ENCODE results near the gene DTNA. TPM values are rescaled to one million over a fixed set of nuclear protein-coding genes. Genes with fewer than 3 reads are reported as not detected.

DTNA gene
- total RNA-seq, 1 donor from 2014 or later, result 94.5 TPM

DNA sequence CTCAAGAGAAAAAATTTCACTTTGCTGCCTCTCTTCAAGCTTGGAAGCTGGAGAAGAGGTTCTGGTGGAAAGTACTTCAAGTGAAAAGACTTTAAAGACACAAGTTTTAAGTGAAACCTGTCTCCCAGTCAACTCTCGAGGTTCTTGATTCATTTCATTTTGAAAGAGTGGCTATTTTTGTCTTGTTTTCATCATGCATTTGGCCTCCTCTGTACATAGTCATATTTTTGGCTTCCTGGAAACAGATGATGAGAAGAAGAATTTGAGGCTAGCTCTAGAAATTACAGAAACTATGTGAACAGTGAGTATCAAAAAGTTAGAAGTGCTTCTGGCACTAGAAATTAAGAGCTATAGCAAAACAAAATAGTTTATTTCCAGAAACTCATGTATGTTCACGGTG, 124.8 kb downstream of the DTNA start:
- Histone ChIP-seq H3K36me3 (ENCODE audit: control insufficient read depth in 3 of 3, insufficient read depth in 3 of 3, low read length in 3 of 3) (peaks cover 0 to 7% (median 2%) of the 10 kb centered on the region in 3 donors), H3K27ac (ENCODE audit: low read depth, low read length) (peak overlapping the region; percentile 68), H3K27me3 (ENCODE audit: control insufficient read depth in 3 of 3, insufficient read depth in 3 of 3, low read length in 3 of 3) (no peaks in the 10 kb centered on the region), H3K9ac (ENCODE audit: low read depth in 1 of 3, low read length in 3 of 3) (no peak overlapping the region), H3K4me3 (ENCODE audit: low read length in 3 of 3) (peak overlapping the region in 2 of 3 donors; percentile 10 to 30), H3K9me3 (ENCODE audit: control insufficient read depth in 3 of 3, low read length in 3 of 3) (no peaks in the 10 kb centered on the region), H3K4me1 (ENCODE audit: control insufficient read depth in 3 of 3, insufficient read depth in 3 of 3, low read length in 3 of 3) (peaks cover 14 to 18% (median 15%) of the 10 kb centered on the region in 3 donors)

DNA sequence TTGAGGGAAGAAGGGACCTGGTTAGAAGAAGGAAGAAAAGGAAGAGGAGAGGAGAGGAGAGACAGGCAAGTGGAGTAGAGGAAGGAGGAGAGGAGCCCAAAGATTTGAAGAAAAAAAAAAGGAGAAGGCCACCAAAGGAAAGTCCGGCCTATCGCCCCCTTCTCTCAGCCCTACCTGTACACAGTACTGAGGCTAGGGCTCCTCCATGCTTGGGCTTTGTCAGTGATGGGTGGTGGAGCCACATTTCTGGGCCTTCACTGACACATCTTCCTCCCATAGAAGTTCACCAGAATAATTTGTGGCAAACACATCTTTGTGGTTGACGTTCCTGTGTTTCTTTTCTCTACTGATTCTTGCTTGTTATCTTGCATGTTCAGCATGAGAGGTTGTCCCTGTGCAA, 125.4 kb downstream of the DTNA start:
- Histone ChIP-seq H3K9ac (ENCODE audit: low read depth in 1 of 3, low read length in 3 of 3) (no peak overlapping the region), H3K27me3 (ENCODE audit: control insufficient read depth in 3 of 3, insufficient read depth in 3 of 3, low read length in 3 of 3) (no peaks in the 10 kb centered on the region), H3K4me1 (ENCODE audit: control insufficient read depth in 3 of 3, insufficient read depth in 3 of 3, low read length in 3 of 3) (peaks cover 14 to 18% (median 15%) of the 10 kb centered on the region in 3 donors), H3K36me3 (ENCODE audit: control insufficient read depth in 3 of 3, insufficient read depth in 3 of 3, low read length in 3 of 3) (peaks cover 0 to 5% (median 2%) of the 10 kb centered on the region in 3 donors), H3K4me3 (ENCODE audit: low read length in 3 of 3) (no peak overlapping the region), H3K27ac (ENCODE audit: low read depth, low read length) (peak overlapping the region; percentile 68), H3K9me3 (ENCODE audit: control insufficient read depth in 3 of 3, low read length in 3 of 3) (no peaks in the 10 kb centered on the region)

DNA sequence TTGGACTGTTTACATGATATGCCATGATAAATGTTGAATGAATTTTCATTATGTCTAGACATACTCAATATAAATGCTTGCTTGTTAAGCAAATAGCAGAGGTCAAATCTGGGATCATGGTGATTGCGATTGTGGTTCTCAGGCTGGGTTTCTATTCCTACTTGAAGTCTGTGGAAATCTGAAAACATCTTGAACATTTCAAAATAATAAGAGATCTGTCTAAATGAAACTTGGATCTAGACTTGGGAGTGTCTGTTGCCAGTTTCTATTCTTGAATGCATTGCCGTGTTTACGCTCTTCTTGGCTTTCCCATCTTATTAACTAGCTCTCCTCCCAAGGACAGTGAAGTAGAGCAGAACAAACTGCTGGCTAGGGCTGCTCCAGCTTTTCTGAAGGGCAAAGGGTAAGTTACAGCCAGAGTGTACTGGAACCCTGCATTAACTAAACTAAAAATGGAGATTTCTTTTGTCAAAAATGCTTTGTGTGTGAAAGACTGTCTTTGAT, 127.7 kb downstream of the DTNA start:
- Histone ChIP-seq H3K36me3 (ENCODE audit: control insufficient read depth in 3 of 3, insufficient read depth in 3 of 3, low read length in 3 of 3) (no peaks in the 10 kb centered on the region), H3K27me3 (ENCODE audit: control insufficient read depth in 3 of 3, insufficient read depth in 3 of 3, low read length in 3 of 3) (no peaks in the 10 kb centered on the region), H3K27ac (ENCODE audit: low read depth, low read length) (peak overlapping the region; percentile 69), H3K4me1 (ENCODE audit: control insufficient read depth in 3 of 3, insufficient read depth in 3 of 3, low read length in 3 of 3) (peaks cover 14 to 21% (median 18%) of the 10 kb centered on the region in 3 donors), H3K9ac (ENCODE audit: low read depth in 1 of 3, low read length in 3 of 3) (peak overlapping the region; percentile 14 to 68 (median 54)), H3K9me3 (ENCODE audit: control insufficient read depth in 3 of 3, low read length in 3 of 3) (no peaks in the 10 kb centered on the region), H3K4me3 (ENCODE audit: low read length in 3 of 3) (peak overlapping the region; percentile 17 to 45 (median 19))

DNA sequence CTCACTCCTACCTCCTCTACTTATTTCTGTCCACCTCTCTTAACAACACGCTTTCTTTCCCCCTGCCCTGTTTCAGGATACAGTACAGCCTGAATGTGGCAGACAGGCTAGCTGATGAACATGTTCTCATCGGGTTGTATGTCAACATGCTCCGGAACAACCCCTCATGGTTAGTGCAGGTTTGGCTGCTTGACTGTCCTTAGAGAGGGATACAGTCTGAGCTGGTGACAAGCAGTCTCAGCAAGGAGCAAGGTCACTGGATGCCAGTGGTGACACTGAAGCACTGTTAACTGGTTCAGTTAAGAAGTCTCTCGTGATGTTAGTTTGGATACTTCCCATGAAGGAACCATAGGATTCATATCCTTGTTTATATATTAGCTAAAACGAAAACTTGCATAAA, 128.6 kb downstream of the DTNA start:
- Histone ChIP-seq H3K27ac (ENCODE audit: low read depth, low read length) (peak overlapping the region; percentile 69), H3K36me3 (ENCODE audit: control insufficient read depth in 3 of 3, insufficient read depth in 3 of 3, low read length in 3 of 3) (no peaks in the 10 kb centered on the region), H3K4me3 (ENCODE audit: low read length in 3 of 3) (peak overlapping the region in 1 of 3 donors; percentile 17), H3K9me3 (ENCODE audit: control insufficient read depth in 3 of 3, low read length in 3 of 3) (no peaks in the 10 kb centered on the region), H3K4me1 (ENCODE audit: control insufficient read depth in 3 of 3, insufficient read depth in 3 of 3, low read length in 3 of 3) (peaks cover 14 to 21% (median 18%) of the 10 kb centered on the region in 3 donors), H3K9ac (ENCODE audit: low read depth in 1 of 3, low read length in 3 of 3) (peak overlapping the region in 2 of 3 donors; percentile 14 to 68), H3K27me3 (ENCODE audit: control insufficient read depth in 3 of 3, insufficient read depth in 3 of 3, low read length in 3 of 3) (no peaks in the 10 kb centered on the region)

DNA sequence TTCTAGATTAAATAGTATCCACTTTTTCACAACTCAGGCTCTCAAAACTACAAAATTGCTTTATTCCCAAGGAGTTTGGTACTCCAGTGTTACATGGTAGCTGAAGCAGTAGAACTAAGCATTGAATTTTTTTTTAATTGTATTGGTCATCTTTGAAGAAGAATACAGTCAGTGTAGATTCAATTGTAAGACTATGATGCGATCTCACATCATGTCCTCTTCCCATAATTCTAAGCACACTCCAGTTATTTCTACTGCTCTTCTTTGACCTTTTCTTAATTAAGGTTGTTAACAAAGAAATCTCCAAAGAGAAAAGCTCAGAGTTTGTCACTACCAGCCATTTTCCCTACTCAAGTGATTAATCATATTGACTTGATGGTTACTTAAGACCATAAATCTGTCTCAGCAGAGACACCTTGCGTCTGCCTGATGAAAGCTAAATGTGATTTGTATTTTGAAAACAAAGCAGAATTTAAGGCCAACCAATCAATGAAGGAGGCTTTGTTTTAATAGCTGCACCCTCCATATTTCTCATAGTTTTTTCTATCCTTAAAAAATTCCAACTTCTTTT, 130.2 kb downstream of the DTNA start:
- H3K4me1 ChIP-seq (ENCODE audit: control insufficient read depth in 3 of 3, insufficient read depth in 3 of 3, low read length in 3 of 3), result peaks cover 12 to 21% (median 12%) of the 10 kb centered on the region in 3 donors
- H3K9me3 ChIP-seq (ENCODE audit: control insufficient read depth in 3 of 3, low read length in 3 of 3), result no peaks in the 10 kb centered on the region
- no peak overlapping the region for H3K9ac ChIP-seq (ENCODE audit: low read depth in 1 of 3, low read length in 3 of 3)
- H3K4me3 ChIP-seq (ENCODE audit: low read length in 3 of 3), result no peak overlapping the region
- no peaks in the 10 kb centered on the region for H3K27me3 ChIP-seq (ENCODE audit: control insufficient read depth in 3 of 3, insufficient read depth in 3 of 3, low read length in 3 of 3)
- H3K36me3 ChIP-seq (ENCODE audit: control insufficient read depth in 3 of 3, insufficient read depth in 3 of 3, low read length in 3 of 3), result no peaks in the 10 kb centered on the region
- no peak overlapping the region for H3K27ac ChIP-seq (ENCODE audit: low read depth, low read length)

DNA sequence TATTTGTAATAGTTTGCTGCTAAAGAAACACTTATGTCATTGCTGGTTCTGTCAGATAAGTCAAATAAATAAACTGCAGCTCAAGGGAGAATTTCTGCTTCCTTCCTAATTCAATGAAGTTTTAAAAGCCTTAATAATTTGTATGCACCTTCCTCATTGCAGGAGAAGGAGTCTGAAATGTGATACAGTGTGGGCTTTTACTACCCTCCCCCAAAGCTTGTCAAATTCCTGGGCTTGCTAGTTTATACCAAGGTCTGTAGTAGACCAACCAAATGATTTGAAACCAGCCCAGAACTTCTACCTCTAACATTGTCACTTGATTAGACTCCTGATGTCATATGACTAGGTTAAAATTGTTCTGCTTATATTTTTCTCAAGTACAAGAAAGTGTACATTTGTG, 131.8 kb downstream of the DTNA start:
- no peaks in the 10 kb centered on the region for H3K27me3 ChIP-seq (ENCODE audit: control insufficient read depth in 3 of 3, insufficient read depth in 3 of 3, low read length in 3 of 3)
- H3K4me3 ChIP-seq (ENCODE audit: low read length in 3 of 3), result no peak overlapping the region
- H3K36me3 ChIP-seq (ENCODE audit: control insufficient read depth in 3 of 3, insufficient read depth in 3 of 3, low read length in 3 of 3), result peaks cover 0 to 1% (median 0%) of the 10 kb centered on the region in 3 donors
- H3K27ac ChIP-seq (ENCODE audit: low read depth, low read length), result no peak overlapping the region
- no peak overlapping the region for H3K9ac ChIP-seq (ENCODE audit: low read depth in 1 of 3, low read length in 3 of 3)
- no peaks in the 10 kb centered on the region for H3K9me3 ChIP-seq (ENCODE audit: control insufficient read depth in 3 of 3, low read length in 3 of 3)
- H3K4me1 ChIP-seq (ENCODE audit: control insufficient read depth in 3 of 3, insufficient read depth in 3 of 3, low read length in 3 of 3), result peaks cover 8 to 19% (median 12%) of the 10 kb centered on the region in 3 donors

DNA sequence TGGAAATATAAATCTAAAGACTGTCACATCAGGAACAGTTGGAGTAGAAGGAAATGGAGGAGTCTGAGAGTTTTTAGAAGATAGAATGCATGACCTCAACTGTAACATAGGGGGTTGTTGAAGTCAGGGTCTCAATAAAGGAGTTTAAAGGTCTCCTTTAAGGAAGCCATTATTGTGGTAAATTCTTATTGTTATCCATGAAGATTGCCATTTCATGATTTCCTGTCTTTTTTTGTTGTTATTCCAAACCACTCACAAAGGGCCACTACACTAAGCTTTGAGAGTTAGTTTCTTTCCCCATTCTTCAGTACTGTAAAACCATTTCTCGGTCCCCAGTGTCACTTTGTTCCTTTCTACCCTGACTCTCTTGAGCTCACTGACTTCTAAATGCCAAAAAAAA, 134.0 kb downstream of the DTNA start:
- peaks cover 0 to 10% (median 9%) of the 10 kb centered on the region in 3 donors for H3K36me3 ChIP-seq (ENCODE audit: control insufficient read depth in 3 of 3, insufficient read depth in 3 of 3, low read length in 3 of 3)
- no peak overlapping the region for H3K27ac ChIP-seq (ENCODE audit: low read depth, low read length)
- no peak overlapping the region for H3K9ac ChIP-seq (ENCODE audit: low read depth in 1 of 3, low read length in 3 of 3)
- H3K4me3 ChIP-seq (ENCODE audit: low read length in 3 of 3), result no peak overlapping the region
- no peaks in the 10 kb centered on the region for H3K9me3 ChIP-seq (ENCODE audit: control insufficient read depth in 3 of 3, low read length in 3 of 3)
- peaks cover 0 to 7% (median 0%) of the 10 kb centered on the region in 3 donors for H3K4me1 ChIP-seq (ENCODE audit: control insufficient read depth in 3 of 3, insufficient read depth in 3 of 3, low read length in 3 of 3)
- H3K27me3 ChIP-seq (ENCODE audit: control insufficient read depth in 3 of 3, insufficient read depth in 3 of 3, low read length in 3 of 3), result no peaks in the 10 kb centered on the region

DNA sequence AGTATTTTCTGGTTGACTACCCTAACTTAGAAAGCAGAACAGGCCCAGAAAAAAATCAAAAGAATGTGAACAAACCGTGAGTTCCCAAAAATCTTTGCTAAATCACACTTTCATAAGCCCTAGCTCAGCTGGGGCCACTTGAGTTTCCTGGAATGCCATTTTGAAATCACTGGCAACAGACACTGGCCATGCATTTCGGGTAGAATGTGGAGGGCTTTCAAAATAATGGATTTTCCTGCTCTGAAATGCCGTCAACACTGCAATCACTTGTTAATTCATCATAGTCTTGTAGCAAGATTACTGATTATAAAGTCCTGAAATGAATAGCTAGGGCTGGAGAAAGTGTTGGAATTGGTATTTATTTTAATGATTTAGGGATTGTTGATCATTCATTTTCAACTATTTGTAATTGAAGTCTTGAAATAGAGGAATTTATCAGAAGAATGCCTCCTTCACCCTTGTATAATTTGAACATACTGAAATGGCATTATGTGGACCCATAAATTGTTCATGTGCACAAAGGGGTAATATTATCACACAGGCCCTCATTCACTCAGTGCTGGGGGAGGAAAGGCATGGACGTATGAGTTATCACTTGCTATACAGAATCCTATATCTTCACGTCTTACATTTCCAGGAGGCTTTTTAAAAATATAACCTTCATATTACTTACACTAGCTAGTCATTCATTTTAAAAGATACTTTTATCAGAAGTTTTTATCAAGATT, 134.8 kb downstream of the DTNA start:
- Histone ChIP-seq H3K4me3 (ENCODE audit: low read length in 3 of 3) (no peak overlapping the region), H3K9me3 (ENCODE audit: control insufficient read depth in 3 of 3, low read length in 3 of 3) (no peaks in the 10 kb centered on the region), H3K4me1 (ENCODE audit: control insufficient read depth in 3 of 3, insufficient read depth in 3 of 3, low read length in 3 of 3) (peaks cover 0 to 5% (median 0%) of the 10 kb centered on the region in 3 donors), H3K9ac (ENCODE audit: low read depth in 1 of 3, low read length in 3 of 3) (no peak overlapping the region), H3K27ac (ENCODE audit: low read depth, low read length) (no peak overlapping the region), H3K27me3 (ENCODE audit: control insufficient read depth in 3 of 3, insufficient read depth in 3 of 3, low read length in 3 of 3) (no peaks in the 10 kb centered on the region), H3K36me3 (ENCODE audit: control insufficient read depth in 3 of 3, insufficient read depth in 3 of 3, low read length in 3 of 3) (peaks cover 7 to 13% (median 9%) of the 10 kb centered on the region in 3 donors)

DNA sequence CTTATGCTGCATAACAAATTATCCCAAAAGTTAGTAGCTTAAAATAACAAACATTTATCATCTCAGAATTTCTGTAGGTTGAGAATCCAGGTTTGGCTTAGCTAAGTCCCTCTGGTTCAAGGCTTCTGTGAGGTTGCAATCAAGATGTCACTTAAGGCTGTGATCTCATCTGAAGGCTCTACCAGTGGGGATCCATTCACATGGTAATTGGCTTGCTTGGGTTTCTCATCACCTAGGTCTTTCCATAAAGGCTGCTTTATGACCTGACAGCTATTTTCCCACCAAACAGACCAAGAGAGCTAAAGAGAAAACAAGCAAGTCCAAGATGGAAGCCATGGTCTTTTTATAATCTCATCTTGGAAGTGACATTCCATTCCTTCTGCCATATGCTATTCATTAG, 137.3 kb downstream of the DTNA start:
- Histone ChIP-seq H3K9ac (ENCODE audit: low read depth in 1 of 3, low read length in 3 of 3) (no peak overlapping the region), H3K36me3 (ENCODE audit: control insufficient read depth in 3 of 3, insufficient read depth in 3 of 3, low read length in 3 of 3) (peaks cover 12 to 28% (median 23%) of the 10 kb centered on the region in 3 donors), H3K4me3 (ENCODE audit: low read length in 3 of 3) (no peak overlapping the region), H3K4me1 (ENCODE audit: control insufficient read depth in 3 of 3, insufficient read depth in 3 of 3, low read length in 3 of 3) (no peaks in the 10 kb centered on the region), H3K9me3 (ENCODE audit: control insufficient read depth in 3 of 3, low read length in 3 of 3) (no peaks in the 10 kb centered on the region), H3K27ac (ENCODE audit: low read depth, low read length) (no peak overlapping the region), H3K27me3 (ENCODE audit: control insufficient read depth in 3 of 3, insufficient read depth in 3 of 3, low read length in 3 of 3) (no peaks in the 10 kb centered on the region)

DNA sequence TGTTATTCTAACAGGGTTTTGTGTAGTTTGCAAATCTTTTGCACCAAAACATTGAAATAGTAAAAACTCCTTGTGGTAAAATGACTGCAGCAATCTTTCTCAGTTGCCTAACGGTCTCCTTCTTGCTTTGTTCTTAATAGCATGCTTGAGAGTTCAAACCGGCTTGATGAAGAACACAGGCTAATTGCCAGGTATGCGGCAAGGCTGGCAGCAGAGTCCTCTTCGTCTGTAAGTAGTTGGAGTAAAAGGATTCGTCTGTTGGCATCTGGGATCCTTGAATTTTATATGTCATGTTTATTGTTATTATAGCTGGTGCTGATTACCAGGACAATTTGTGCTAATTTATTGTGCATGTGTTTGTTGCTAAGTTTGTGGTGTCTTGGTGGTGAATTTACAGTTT, 138.1 kb downstream of the DTNA start:
- no peaks in the 10 kb centered on the region for H3K27me3 ChIP-seq (ENCODE audit: control insufficient read depth in 3 of 3, insufficient read depth in 3 of 3, low read length in 3 of 3)
- peaks cover 14 to 34% (median 28%) of the 10 kb centered on the region in 3 donors for H3K36me3 ChIP-seq (ENCODE audit: control insufficient read depth in 3 of 3, insufficient read depth in 3 of 3, low read length in 3 of 3)
- H3K4me3 ChIP-seq (ENCODE audit: low read length in 3 of 3), result no peak overlapping the region
- no peaks in the 10 kb centered on the region for H3K4me1 ChIP-seq (ENCODE audit: control insufficient read depth in 3 of 3, insufficient read depth in 3 of 3, low read length in 3 of 3)
- no peak overlapping the region for H3K9ac ChIP-seq (ENCODE audit: low read depth in 1 of 3, low read length in 3 of 3)
- no peak overlapping the region for H3K27ac ChIP-seq (ENCODE audit: low read depth, low read length)
- H3K9me3 ChIP-seq (ENCODE audit: control insufficient read depth in 3 of 3, low read length in 3 of 3), result no peaks in the 10 kb centered on the region
